NCI-H82 (cell line): ENCODE measurements around the gene FAM237B.
A peak's percentile ranks its signal among the peaks of the same experiment; 100 is the strongest.
"Not testable (repeated sequence)": the region's sequence is repeated elsewhere in the genome, so short reads cannot be mapped to it uniquely, and the experiment has no call there.

Experiments used
- DNase-seq: peaks from one replicate; lab custom pipeline; 2025; lab: John Stamatoyannopoulos, UW

Gene FAM237B

GRCh38 chr7:90320801-90321494, at the start of gene FAM237B:
Gene FAM237B, minus strand, starts transcription at chr7:90321304. Its CDS starts 1,556 bp downstream, at chr7:90319748.
- DNase-seq = peak; percentile 26

GRCh38 chr7:90351987-90352386, 30.9 kb upstream of the FAM237B start:
- no peak for DNase-seq

DNA sequence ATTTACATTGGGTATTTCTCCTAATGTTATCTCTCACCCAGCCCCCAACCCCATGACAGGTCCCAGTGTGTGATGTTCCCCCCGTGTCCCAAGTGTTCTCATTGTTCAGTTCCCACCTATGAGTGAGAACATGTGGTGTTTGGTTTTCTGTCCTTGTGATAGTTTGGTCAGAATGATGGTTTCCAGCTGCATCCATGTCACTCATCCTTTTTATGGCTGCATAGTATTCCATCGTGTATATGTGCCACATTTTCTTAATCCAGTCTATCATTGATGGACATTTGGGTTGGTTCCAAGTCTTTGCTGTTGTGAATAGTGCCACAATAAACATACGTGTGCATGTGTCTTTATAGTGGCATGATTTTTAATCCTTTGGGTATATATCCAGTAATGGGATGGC, 28.9 kb upstream of the FAM237B start:
- not testable (repeated sequence) for DNase-seq

- no peak for DNase-seq
Observed at GRCh38 chr7:90349305-90349704, 28.2 kb upstream of the FAM237B start.

- no peak for DNase-seq
Observed at GRCh38 chr7:90347759-90348158, 26.7 kb upstream of the FAM237B start.

- peak; percentile 96 for DNase-seq
Observed at GRCh38 chr7:90346336-90347125, 25.4 kb upstream of the FAM237B start, which contains the start of gene GTPBP10. Gene GTPBP10, plus strand, starts transcription at chr7:90346716. Its CDS starts 26 bp downstream, at chr7:90346742.

DNA sequence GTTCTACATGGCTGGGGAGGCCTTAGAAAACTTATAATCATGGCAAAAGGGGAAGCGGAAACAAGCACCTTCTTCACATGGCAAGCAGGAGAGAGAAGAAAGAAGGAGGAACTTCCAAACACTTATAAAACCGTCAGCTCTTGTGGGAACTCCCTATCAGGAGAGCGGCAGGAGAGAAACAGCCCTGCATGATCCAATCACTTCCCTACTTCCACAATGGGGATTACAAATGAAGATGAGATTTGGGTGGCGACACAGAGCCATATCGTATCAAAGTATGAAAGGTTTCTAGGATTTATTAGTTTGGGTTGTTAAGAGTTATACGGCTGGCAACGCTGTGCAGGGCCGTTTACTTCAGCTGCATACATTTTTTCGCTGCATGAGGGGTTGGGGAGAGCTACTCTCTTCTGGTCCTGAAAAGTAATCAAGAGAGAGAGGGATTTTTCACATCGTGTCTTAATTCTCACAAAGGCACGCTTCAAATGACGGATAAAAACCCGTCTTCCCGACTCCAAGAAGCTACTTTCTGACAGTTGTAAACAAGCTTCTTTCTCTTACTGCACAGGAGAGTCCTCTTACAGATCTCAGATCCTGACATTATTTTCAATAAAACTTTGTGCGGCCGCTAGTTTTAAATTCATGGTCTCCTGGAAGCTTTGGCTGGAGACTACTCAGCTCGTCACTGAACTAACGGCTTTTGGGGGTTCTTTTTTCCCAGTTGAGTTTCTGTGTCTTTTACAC, 24.7 kb upstream of the FAM237B start:
- peak; percentile 82 for DNase-seq

GRCh38 chr7:90345016-90345415, 23.9 kb upstream of the FAM237B start:
- no peak for DNase-seq

DNA sequence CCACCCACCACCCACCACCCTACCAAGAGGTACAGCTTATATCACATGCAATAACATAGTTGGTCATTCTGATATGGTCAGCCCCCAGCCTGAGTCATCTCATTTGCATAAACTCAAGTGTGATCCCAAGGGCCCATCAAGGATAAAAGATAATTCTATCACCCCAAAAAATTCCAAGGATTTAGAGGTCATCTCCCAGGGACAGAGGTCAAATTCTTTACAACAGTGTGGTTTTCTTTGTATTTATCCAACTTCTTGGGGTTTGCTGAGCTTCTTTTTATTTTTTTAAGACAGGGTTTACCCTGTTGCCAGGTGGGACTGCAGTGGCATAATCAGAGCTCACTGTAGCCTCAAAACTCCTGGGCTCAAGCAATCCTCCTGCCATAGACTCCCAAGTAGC, 16.0 kb upstream of the FAM237B start:
- no peak for DNase-seq

DNA sequence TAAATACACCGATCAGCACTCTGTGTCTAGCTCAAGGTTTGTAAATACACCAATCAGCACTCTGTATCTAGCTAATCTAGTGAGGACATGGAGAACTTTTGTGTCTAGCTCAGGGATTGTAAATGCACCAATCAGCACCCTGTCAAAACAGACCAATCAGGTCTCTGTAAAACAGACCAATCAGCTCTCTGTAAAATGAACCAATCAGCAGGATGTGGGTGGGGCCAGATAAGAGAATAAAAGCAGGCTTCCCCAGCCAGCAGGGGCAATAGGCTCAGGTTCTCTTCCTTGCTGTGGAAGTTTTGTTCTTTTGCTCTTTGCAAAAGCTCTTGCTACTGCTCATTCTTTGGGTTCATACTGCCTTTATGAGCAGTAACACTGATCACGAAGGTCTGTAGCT, 13.8 kb upstream of the FAM237B start:
- DNase-seq = not testable (repeated sequence)

DNA sequence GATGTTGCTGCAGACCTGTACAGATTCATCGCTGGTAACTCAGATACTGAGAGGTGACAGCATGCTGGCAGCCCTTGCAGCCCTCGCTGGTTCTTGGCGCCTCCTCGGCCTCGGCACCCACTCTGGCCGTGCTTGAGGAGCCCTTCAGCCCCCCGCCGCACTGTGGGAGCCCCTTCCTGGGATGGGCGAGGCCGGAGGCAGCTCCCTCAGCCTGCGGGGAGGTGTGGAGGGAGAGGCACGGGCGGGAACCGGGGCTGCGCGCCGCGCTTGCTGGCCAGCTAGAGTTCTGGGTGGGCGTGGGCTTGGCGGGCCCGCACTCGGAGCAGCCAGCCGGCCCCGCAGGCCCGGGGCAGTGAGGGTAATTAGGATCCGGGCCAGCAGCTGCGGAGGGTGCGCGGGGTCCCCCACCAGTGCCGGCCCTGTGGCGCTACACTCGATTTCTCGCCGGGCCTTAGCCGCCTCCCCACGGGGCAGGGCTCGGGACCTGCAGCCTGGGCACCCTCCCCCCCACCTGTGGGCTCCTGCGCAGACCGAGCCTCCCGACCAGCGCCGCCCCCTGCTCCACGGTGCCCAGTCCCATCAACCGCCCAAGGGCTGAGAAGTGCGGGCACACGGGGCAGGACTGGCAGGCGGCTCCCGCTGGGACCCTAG, 13.2 kb upstream of the FAM237B start:
- DNase-seq = no peak

GRCh38 chr7:90326500-90326899, 5.4 kb upstream of the FAM237B start:
- DNase-seq = peak; percentile 79

DNA sequence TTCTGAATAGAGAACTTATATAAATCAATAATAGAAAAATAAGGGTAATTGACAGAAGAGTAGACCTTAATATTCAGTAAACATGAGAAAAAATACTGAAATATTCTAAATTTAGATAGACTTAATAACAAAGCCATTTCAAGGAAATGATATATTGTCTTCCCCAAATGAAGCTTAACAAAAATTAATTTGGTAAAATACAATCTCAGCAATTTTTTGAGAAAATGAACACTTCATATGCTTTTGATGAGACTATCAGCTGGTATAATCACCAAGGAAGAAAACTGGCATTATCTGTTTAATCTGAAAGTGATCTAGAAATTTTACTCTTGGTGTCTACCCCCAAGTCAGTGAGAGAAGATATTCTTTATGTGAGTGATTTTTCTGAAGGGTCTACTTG, 1.7 kb upstream of the FAM237B start:
- no peak for DNase-seq

DNA sequence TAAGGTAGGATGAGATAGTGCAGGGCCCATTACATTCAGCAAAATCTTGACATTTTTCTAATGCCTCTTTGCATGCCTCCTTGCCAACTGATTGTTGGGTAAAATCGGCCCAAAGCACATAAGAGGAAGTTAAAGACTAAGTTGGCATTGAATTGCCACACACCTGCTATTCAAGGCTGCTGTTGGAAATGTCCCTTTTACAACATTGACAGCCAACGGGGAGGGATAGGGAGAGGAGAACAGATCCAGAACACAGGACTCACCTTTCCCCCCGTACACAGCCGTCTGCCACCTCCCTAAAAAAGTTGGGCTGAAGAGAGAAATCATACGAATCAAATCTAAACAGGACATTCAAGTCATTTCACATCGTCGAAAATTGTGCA, 695 bp downstream of the FAM237B start:
- no peak for DNase-seq

DNA sequence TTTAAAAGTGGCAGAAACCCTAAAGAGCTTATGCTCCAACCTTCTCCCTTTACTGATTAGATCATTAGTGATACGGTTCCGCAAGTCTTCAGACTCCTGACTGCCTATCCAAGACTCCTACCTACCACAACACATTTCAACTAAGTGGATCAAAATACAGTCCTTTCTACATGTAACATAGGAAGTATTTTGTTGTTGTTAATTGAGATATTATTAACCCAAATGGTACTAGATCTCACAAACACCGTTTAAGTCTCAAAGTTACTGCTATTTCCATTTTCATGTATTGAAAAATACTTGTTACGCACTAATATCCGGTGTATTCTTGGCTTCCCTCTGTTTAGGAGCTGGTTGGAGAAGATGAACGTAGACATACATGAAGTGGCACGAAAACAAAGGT, 1.1 kb downstream of the FAM237B start:
- no peak for DNase-seq

DNA sequence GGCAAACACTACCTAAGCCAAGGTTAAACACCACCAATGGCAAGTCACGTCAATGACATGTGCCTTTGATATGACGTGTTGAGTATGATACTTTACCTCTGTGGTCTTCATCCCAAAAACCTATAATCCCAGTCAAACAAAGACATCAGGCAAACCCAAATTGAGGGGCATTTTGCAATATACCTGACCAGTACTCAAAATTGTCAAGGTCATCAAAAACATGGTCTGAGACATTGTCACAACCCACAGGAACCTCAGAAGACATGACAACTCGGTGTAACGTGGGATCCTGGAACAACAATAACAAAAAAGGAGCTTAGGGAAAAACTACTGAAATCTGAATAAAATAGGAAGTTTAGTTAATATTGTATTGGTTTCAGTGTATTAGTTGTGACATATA, 7.2 kb downstream of the FAM237B start:
- no peak for DNase-seq

DNA sequence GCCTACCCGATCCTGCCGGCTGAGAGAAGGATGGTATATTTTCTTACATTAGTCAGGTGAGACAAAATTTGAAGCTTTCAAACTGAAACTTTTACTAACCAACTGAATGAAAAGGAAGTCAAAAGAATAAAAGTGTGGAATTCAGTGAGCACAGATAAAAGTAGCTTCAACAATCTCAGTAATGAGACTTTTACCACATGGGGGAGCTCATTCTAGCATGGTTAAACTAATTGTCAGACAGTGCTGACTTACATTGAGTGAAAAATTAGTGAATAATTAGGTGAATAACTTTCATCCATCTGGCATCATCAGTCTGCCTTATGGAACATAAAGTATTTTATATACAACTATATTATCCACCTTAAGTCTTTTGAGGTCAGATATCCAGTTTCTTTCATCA, 8.4 kb downstream of the FAM237B start:
- no peak for DNase-seq

- DNase-seq = no peak
Observed at GRCh38 chr7:90311175-90311574, 9.9 kb downstream of the FAM237B start.

- no peak for DNase-seq
Observed at GRCh38 chr7:90309872-90310271, 11.2 kb downstream of the FAM237B start.

- DNase-seq = no peak
Observed at GRCh38 chr7:90303241-90303640, 17.9 kb downstream of the FAM237B start.

GRCh38 chr7:90298145-90299038, 22.7 kb downstream of the FAM237B start:
- DNase-seq = peak; percentile 56
